ENCODE measurements around the gene LGALS9.

DNA sequence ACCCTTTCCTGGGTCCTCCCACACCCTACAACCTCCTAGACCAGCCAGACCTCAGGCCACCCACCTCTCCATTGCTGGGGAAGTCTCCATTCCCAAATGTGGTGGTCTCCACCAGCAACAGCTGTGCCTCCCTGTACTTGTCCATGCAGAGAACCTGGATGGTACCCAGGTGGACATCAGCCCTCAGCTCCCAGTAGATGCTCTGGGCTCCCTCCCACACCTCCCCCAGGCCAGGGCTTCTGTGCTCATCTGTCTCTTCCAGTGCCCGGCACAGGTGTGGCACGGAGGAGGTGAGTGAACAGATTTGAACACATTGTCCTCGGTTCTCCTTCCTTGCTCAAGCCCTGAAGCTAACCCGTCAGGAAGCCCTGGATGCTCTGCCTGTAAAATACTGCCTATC, 34.6 kb downstream of the LGALS9 start:
- TF ChIP-seq EZH2 (IDR thresholded peaks at IDR 0.05; ENCODE audit: insufficient read depth, poor library complexity, severe bottlenecking) (no peak), EZH2phosphoT487 (IDR thresholded peaks at IDR 0.05; ENCODE audit: insufficient read depth, low read depth) (no peak)
